Loucy (cell line): ENCODE results near the gene MED14.

Experiments used
- EZH2phosphoT487 ChIP-seq: fragments of 200-600 bp; IDR thresholded peaks from 2 replicates; pipeline ENCODE4 v1.6.1; 2018; ENCODE audit warnings: antibody characterized with exemption, mild to moderate bottlenecking, moderate library complexity, borderline replicate concordance
- TF ChIP-seq, protein P1 (sequence below): fragments of 200-600 bp; sonication (generic); conservative IDR thresholded peaks from 2 replicates; pipeline ENCODE4 v1.5.1; 2014; ENCODE audit warnings: mild to moderate bottlenecking, antibody characterized with exemption, low read length

- TF ChIP-seq, protein P1, sequence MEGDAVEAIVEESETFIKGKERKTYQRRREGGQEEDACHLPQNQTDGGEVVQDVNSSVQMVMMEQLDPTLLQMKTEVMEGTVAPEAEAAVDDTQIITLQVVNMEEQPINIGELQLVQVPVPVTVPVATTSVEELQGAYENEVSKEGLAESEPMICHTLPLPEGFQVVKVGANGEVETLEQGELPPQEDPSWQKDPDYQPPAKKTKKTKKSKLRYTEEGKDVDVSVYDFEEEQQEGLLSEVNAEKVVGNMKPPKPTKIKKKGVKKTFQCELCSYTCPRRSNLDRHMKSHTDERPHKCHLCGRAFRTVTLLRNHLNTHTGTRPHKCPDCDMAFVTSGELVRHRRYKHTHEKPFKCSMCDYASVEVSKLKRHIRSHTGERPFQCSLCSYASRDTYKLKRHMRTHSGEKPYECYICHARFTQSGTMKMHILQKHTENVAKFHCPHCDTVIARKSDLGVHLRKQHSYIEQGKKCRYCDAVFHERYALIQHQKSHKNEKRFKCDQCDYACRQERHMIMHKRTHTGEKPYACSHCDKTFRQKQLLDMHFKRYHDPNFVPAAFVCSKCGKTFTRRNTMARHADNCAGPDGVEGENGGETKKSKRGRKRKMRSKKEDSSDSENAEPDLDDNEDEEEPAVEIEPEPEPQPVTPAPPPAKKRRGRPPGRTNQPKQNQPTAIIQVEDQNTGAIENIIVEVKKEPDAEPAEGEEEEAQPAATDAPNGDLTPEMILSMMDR, result no peak
- TF ChIP-seq EZH2phosphoT487, result no peak
Measured at GRCh38 chrX:40652664-40653063, 82.7 kb downstream of the MED14 start.
